Activated CD8-positive, alpha-beta memory T cell treated with anti-CD3 and anti-CD28 coated beads for 36 hours (primary cell): Measurements from ENCODE around the gene ATP11C. TPM values are rescaled to one million over a fixed set of nuclear protein-coding genes. Genes with fewer than 3 reads are reported as not detected.
"Not testable (repeated sequence)": the region's sequence is repeated elsewhere in the genome, so short reads cannot be mapped to it uniquely, and the experiment has no call there.

Experiments used
- CTCF ChIA-PET: fragments of 350-600 bp; sonication (Branson Sonifier 250); formaldehyde crosslinking; loops from one replicate; lab custom pipeline; 2021; ENCODE audit warnings: antibody characterized with exemption; lab: Charles Lee
- POLR2A ChIA-PET: fragments of 350-600 bp; sonication (Branson Sonifier 250); formaldehyde crosslinking; loops from one replicate; lab custom pipeline; 2021; ENCODE audit warnings: antibody characterized with exemption; lab: Charles Lee
- total RNA-seq, 2 experiments: library from RNA; stranded (reverse); gene quantifications; one replicate each; pipeline ENCODE4 v1.2.3, GENCODE V29; 2021

ATP11C gene
- total RNA-seq, 2 experiments from 2014 or later, result 18.6 to 20.2 TPM

- ChIA-PET CTCF (no interaction called here), POLR2A (no interaction called here)
Observed at GRCh38 chrX:139877710-139878414, 55.0 kb downstream of the ATP11C start.

- ChIA-PET CTCF (no interaction called here), POLR2A (no interaction called here)
Observed at GRCh38 chrX:139875841-139876240, 57.0 kb downstream of the ATP11C start.

- ChIA-PET CTCF (no interaction called here), POLR2A (interaction anchor here (0.6 kb wide), 1 partner anchor 62 kb away, joined by 4 read pairs; no protein-coding TSS in a partner anchor)
Observed at GRCh38 chrX:139869796-139870195, 63.1 kb downstream of the ATP11C start.

- ChIA-PET POLR2A (no interaction called here), CTCF (no interaction called here)
Observed at GRCh38 chrX:139864640-139865039, 68.2 kb downstream of the ATP11C start.

- CTCF ChIA-PET, result no interaction called here
- POLR2A ChIA-PET, result no interaction called here
Observed at GRCh38 chrX:139862208-139862607, 70.6 kb downstream of the ATP11C start.

GRCh38 chrX:139856826-139857225 is 76.0 kb downstream of the ATP11C start:
- CTCF ChIA-PET, POLR2A ChIA-PET: not testable (repeated sequence)

GRCh38 chrX:139851730-139852129 is 81.1 kb downstream of the ATP11C start:
- CTCF ChIA-PET, result no interaction called here
- POLR2A ChIA-PET, result no interaction called here

- POLR2A ChIA-PET, result no interaction called here
- CTCF ChIA-PET, result no interaction called here
Observed at GRCh38 chrX:139850968-139851367, 81.9 kb downstream of the ATP11C start.

- CTCF ChIA-PET, result no interaction called here
- POLR2A ChIA-PET, result no interaction called here
Observed at GRCh38 chrX:139844884-139845283, 88.0 kb downstream of the ATP11C start.

GRCh38 chrX:139844163-139844562 is 88.7 kb downstream of the ATP11C start:
- ChIA-PET CTCF (no interaction called here), POLR2A (no interaction called here)

GRCh38 chrX:139842326-139843185 is 90.3 kb downstream of the ATP11C start:
- POLR2A ChIA-PET, result no interaction called here
- CTCF ChIA-PET, result no interaction called here

- POLR2A ChIA-PET, CTCF ChIA-PET: not testable (repeated sequence)
Observed at GRCh38 chrX:139836335-139836734, 96.5 kb downstream of the ATP11C start.

- CTCF ChIA-PET, result no interaction called here
- POLR2A ChIA-PET, result no interaction called here
Observed at GRCh38 chrX:139834879-139835278, 98.0 kb downstream of the ATP11C start.

- POLR2A ChIA-PET, result no interaction called here
- CTCF ChIA-PET, result no interaction called here
Observed at GRCh38 chrX:139832718-139833309, 100.0 kb downstream of the ATP11C start.

GRCh38 chrX:139831675-139832456 is 101.0 kb downstream of the ATP11C start:
- ChIA-PET POLR2A (no interaction called here), CTCF (no interaction called here)

GRCh38 chrX:139831017-139831416 is 101.8 kb downstream of the ATP11C start:
- ChIA-PET CTCF (no interaction called here), POLR2A (interaction anchor here (0.7 kb wide), 1 partner anchor 101 kb away, joined by 5 read pairs; no protein-coding TSS in a partner anchor)

GRCh38 chrX:139828830-139829229 is 104.0 kb downstream of the ATP11C start:
- CTCF ChIA-PET, result no interaction called here
- POLR2A ChIA-PET, result no interaction called here

- POLR2A ChIA-PET, result no interaction called here
- CTCF ChIA-PET, result no interaction called here
Observed at GRCh38 chrX:139828033-139828432, 104.8 kb downstream of the ATP11C start.
